GM10266 (cell line): ENCODE data around the gene DROSHA.

Source experiments
- DNase-seq: peaks from one replicate; pipeline ENCODE4 v3.0.0; 2012; ENCODE audit errors: extremely low spot score
- CTCF ChIP-seq: IDR thresholded peaks from 2 replicates; pipeline ENCODE4 v1.5.1; 2012; ENCODE audit warnings: mild to moderate bottlenecking, low read depth; ENCODE audit not compliant: control insufficient read depth, insufficient read depth; ENCODE audit errors: missing control alignments

The DROSHA gene

GRCh38 chr5:31496891-31497290, 35.0 kb downstream of the DROSHA start:
- no peak for DNase-seq
- no peak for TF ChIP-seq CTCF

- DNase-seq: no peak
- TF ChIP-seq CTCF: no peak
Observed at GRCh38 chr5:31496301-31496700, 35.6 kb downstream of the DROSHA start.

GRCh38 chr5:31495336-31495735, 36.6 kb downstream of the DROSHA start:
- DNase-seq: no peak
- no peak for TF ChIP-seq CTCF

- TF ChIP-seq CTCF: no peak
- no peak for DNase-seq
Observed at GRCh38 chr5:31492869-31493268, 39.0 kb downstream of the DROSHA start.

- no peak for TF ChIP-seq CTCF
- no peak for DNase-seq
Observed at GRCh38 chr5:31487506-31487905, 44.4 kb downstream of the DROSHA start.

- TF ChIP-seq CTCF: no peak
- no peak for DNase-seq
Observed at GRCh38 chr5:31486441-31486840, 45.5 kb downstream of the DROSHA start.

GRCh38 chr5:31485376-31486207, 46.3 kb downstream of the DROSHA start:
- no peak for DNase-seq
- no peak for TF ChIP-seq CTCF
